Calu3 (cell line): ENCODE data around the gene NECTIN2. TPM values are rescaled to one million over a fixed set of nuclear protein-coding genes. Genes with fewer than 3 reads are reported as not detected.

Experiments
- BruUV-seq: library from RNA; stranded (reverse); fragments of 400-500 nt; replicated peaks from 2 replicates; lab custom pipeline; 2021; lab: Mats Ljungman, UMichigan
- CTCF ChIA-PET: fragments of 300-600 bp; sonication (Branson Sonifier 250); formaldehyde crosslinking; loops from one replicate; lab custom pipeline; 2022; ENCODE audit warnings: antibody characterized with exemption; lab: Charles Lee
- DNase-seq: peaks from one replicate; pipeline ENCODE4 v3.0.0; 2022
- H3K27ac Mint-ChIP-seq: one replicate; pipeline ENCODE4 v1.8.0; 2022; ENCODE audit warnings: mixed read lengths; ENCODE audit not compliant: unreplicated experiment
- H3K27me3 Mint-ChIP-seq: one replicate; pipeline ENCODE4 v1.8.0; 2022; ENCODE audit warnings: mixed read lengths; ENCODE audit not compliant: unreplicated experiment
- H3K36me3 Mint-ChIP-seq: one replicate; pipeline ENCODE4 v1.8.0; 2022; ENCODE audit warnings: mild to moderate bottlenecking, moderate library complexity, mixed read lengths; ENCODE audit not compliant: insufficient read depth, unreplicated experiment
- H3K4me1 Mint-ChIP-seq: one replicate; pipeline ENCODE4 v1.8.0; 2022; ENCODE audit warnings: mild to moderate bottlenecking, low read depth, mixed read lengths; ENCODE audit not compliant: unreplicated experiment
- H3K4me3 Mint-ChIP-seq: one replicate; pipeline ENCODE4 v1.8.0; 2022; ENCODE audit warnings: mild to moderate bottlenecking, low read depth, moderate library complexity, mixed read lengths; ENCODE audit not compliant: unreplicated experiment
- H3K9me3 Mint-ChIP-seq: one replicate; pipeline ENCODE4 v1.8.0; 2022; ENCODE audit warnings: low read depth, mixed read lengths; ENCODE audit not compliant: unreplicated experiment
- intact Hi-C: fragments of 100-400 bp; cut with micrococcal nuclease; formaldehyde crosslinking; loops from one replicate; pipeline ENCODE4 v1.10.0; 2022; ENCODE audit not compliant: unreplicated experiment
- total RNA-seq: library from RNA; stranded (reverse); gene quantifications from 2 replicates; pipeline ENCODE4 v1.2.3, GENCODE V29; 2022
- TF ChIP-seq, protein P1 (sequence below): fragments of 200-600 bp; IDR thresholded peaks from one replicate; pipeline ENCODE4 v1.8.0; 2022; ENCODE audit warnings: antibody characterized with exemption; ENCODE audit not compliant: unreplicated experiment

The NECTIN2 gene
- total RNA-seq, 1 experiment from 2014 or later, result 137 TPM

DNA sequence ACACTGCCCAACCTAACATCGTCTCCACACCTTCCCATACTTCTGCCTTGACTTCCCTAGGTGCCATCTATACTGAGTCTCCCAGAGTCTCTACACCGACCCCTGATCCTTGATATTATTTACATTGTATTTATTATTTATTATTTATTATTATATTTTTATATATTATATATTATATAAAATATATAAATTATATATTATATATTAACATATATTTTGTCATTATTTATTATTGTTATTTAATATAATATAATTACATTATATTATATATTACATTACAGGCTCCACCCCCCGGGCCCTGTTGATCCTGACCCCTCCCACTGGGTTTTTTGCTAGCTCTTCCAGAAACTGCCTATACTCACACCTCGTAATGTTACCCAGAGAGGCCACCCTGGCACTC lies 26.6 kb downstream of the NECTIN2 start:
- DNase-seq, result no peak
- Mint-ChIP-seq H3K4me3 (no peak overlapping the region), H3K9me3 (no peaks in the 10 kb centered on the region), H3K4me1 (peaks cover 15% of the 10 kb centered on the region), H3K36me3 (peaks cover 80% of the 10 kb centered on the region), H3K27ac (no peak overlapping the region), H3K27me3 (no peaks in the 10 kb centered on the region)
- CTCF ChIA-PET, result interaction anchor here (0.6 kb wide), 1 partner anchor 27 kb away, joined by 3 read pairs; no protein-coding TSS in a partner anchor
- no TSS peak for BruUV-seq
- intact Hi-C loops, result no loop called here
- TF ChIP-seq, protein P1, sequence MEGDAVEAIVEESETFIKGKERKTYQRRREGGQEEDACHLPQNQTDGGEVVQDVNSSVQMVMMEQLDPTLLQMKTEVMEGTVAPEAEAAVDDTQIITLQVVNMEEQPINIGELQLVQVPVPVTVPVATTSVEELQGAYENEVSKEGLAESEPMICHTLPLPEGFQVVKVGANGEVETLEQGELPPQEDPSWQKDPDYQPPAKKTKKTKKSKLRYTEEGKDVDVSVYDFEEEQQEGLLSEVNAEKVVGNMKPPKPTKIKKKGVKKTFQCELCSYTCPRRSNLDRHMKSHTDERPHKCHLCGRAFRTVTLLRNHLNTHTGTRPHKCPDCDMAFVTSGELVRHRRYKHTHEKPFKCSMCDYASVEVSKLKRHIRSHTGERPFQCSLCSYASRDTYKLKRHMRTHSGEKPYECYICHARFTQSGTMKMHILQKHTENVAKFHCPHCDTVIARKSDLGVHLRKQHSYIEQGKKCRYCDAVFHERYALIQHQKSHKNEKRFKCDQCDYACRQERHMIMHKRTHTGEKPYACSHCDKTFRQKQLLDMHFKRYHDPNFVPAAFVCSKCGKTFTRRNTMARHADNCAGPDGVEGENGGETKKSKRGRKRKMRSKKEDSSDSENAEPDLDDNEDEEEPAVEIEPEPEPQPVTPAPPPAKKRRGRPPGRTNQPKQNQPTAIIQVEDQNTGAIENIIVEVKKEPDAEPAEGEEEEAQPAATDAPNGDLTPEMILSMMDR, result no peak

- Mint-ChIP-seq H3K27me3 (no peaks in the 10 kb centered on the region), H3K4me1 (peaks cover 22% of the 10 kb centered on the region), H3K9me3 (no peaks in the 10 kb centered on the region), H3K27ac (no peak overlapping the region), H3K4me3 (no peak overlapping the region), H3K36me3 (peaks cover 76% of the 10 kb centered on the region)
- TF ChIP-seq, protein P1, result no peak
- no TSS peak for BruUV-seq
- CTCF ChIA-PET, result no interaction called here
- DNase-seq, result no peak
- intact Hi-C loops, result no loop called here
These were observed 28.2 kb downstream of the NECTIN2 start for GRCh38 chr19:44874317-44874716.

GRCh38 chr19:44875666-44876451 lies 29.8 kb downstream of the NECTIN2 start:
- intact Hi-C loops, result no loop called here
- Mint-ChIP-seq H3K36me3 (peaks cover 71% of the 10 kb centered on the region), H3K27me3 (no peaks in the 10 kb centered on the region), H3K4me3 (no peak overlapping the region), H3K27ac (no peak overlapping the region), H3K4me1 (peaks cover 22% of the 10 kb centered on the region), H3K9me3 (no peaks in the 10 kb centered on the region)
- BruUV-seq, result no TSS peak
- DNase-seq, result no peak
- TF ChIP-seq, protein P1, result no peak
- CTCF ChIA-PET, result no interaction called here

DNA sequence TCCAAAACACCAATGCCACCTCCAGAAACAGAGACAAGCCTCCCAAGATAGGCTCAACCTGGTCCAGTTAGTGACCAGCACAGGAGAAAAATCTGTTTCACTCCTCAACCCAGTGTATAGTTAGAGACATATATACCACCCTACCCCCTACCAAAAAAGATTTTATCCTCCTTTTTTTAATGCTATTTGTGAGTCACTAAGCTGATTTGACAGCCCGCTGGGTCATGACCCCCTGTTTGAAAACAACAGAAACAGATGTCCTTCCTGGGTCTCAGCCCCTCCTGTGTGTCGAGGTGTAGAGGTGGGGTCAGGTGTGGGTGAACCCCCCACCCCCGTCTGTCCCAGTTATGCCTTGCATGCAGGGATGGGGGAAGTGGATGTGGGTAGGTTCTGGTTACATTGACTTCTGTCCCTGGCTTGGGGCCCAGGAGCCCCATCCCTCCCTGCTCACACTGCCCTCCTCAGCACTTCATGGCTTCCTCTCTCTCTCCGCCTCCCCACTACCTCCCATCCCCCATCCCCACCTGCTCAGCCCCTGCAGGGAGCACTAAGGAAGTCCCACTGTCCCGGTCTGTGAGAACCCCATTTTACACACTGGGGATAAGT lies 30.9 kb downstream of the NECTIN2 start:
- Mint-ChIP-seq H3K4me1 (peaks cover 22% of the 10 kb centered on the region), H3K4me3 (no peak overlapping the region), H3K9me3 (no peaks in the 10 kb centered on the region), H3K27me3 (no peaks in the 10 kb centered on the region), H3K27ac (no peak overlapping the region), H3K36me3 (peaks cover 82% of the 10 kb centered on the region)
- intact Hi-C loops, result no loop called here
- TF ChIP-seq, protein P1, result no peak
- CTCF ChIA-PET, result no interaction called here
- no TSS peak for BruUV-seq
- DNase-seq, result no peak
